GM23338 (cell line): ENCODE results near the gene CYP27A1. TPM values are rescaled to one million over a fixed set of nuclear protein-coding genes. Genes with fewer than 3 reads are reported as not detected.

ENCODE experiments used
- ATAC-seq: fragments of 200-7000 bp; cut with Tn5 transposase; 3 replicates; pipeline ENCODE4 v1.9.1; 2020
- DNase-seq: peaks from one replicate; pipeline ENCODE4 v3.0.0-alpha.2; 2015; ENCODE audit warnings: low spot score
- H2AFZ ChIP-seq: fragments of 200-600 bp; sonication (generic); 2 replicates; pipeline ENCODE4 v1.8.0; 2016; ENCODE audit warnings: antibody characterized with exemption, mild to moderate bottlenecking, moderate library complexity
- H3F3A ChIP-seq: fragments of 200-600 bp; sonication (generic); replicated peaks from 2 replicates; pipeline ENCODE4 v1.8.0; 2017; ENCODE audit warnings: antibody characterized with exemption, mixed run types, low read depth
- H3K27ac ChIP-seq: fragments of 200-600 bp; sonication (generic); 2 replicates; pipeline ENCODE4 v1.6.1; 2016; ENCODE audit warnings: low read depth
- H3K27me3 ChIP-seq: fragments of 200-600 bp; sonication (generic); 2 replicates; pipeline ENCODE4 v1.8.0; 2016; ENCODE audit warnings: mild to moderate bottlenecking, mixed run types, moderate library complexity; ENCODE audit not compliant: insufficient read depth
- H3K36me3 ChIP-seq: fragments of 200-600 bp; sonication (generic); 2 replicates; pipeline ENCODE4 v1.8.0; 2016; ENCODE audit warnings: mild to moderate bottlenecking; ENCODE audit not compliant: insufficient read depth
- H3K4me1 ChIP-seq: fragments of 200-600 bp; sonication (generic); 2 replicates; pipeline ENCODE4 v1.8.0; 2016; ENCODE audit warnings: mild to moderate bottlenecking, moderate library complexity; ENCODE audit not compliant: insufficient read depth
- H3K4me2 ChIP-seq: fragments of 200-600 bp; sonication (generic); 2 replicates; pipeline ENCODE4 v1.7.1; 2017; ENCODE audit warnings: mixed run types
- H3K4me3 ChIP-seq: fragments of 200-600 bp; sonication (generic); 2 replicates; pipeline ENCODE4 v1.6.1; 2016; ENCODE audit warnings: mixed run types
- H3K79me2 ChIP-seq: fragments of 200-600 bp; sonication (generic); replicated peaks from 2 replicates; pipeline ENCODE4 v1.8.0; 2017; ENCODE audit warnings: mild to moderate bottlenecking; ENCODE audit not compliant: insufficient read depth
- H3K9me2 ChIP-seq: fragments of 200-600 bp; sonication (generic); 2 replicates; pipeline ENCODE4 v1.8.0; 2017; ENCODE audit not compliant: insufficient read depth
- H4K20me1 ChIP-seq: fragments of 200-600 bp; sonication (generic); replicated peaks from 2 replicates; pipeline ENCODE4 v1.8.0; 2017; ENCODE audit warnings: mild to moderate bottlenecking; ENCODE audit not compliant: insufficient read depth
- H3K27ac Mint-ChIP-seq: 2 replicates; pipeline ENCODE4 v1.8.0; 2020; ENCODE audit warnings: inconsistent platforms, mild to moderate bottlenecking, moderate library complexity, mixed read lengths
- H3K27me3 Mint-ChIP-seq: 3 replicates; pipeline ENCODE4 v1.8.0; 2022; ENCODE audit warnings: low read depth, mild to moderate bottlenecking, moderate library complexity, mixed read lengths, inconsistent platforms; ENCODE audit not compliant: insufficient read depth, poor library complexity
- H3K36me3 Mint-ChIP-seq: 3 replicates; pipeline ENCODE4 v1.8.0; 2021; ENCODE audit warnings: low read depth, mild to moderate bottlenecking, inconsistent platforms, moderate library complexity, mixed read lengths
- H3K4me1 Mint-ChIP-seq: 3 replicates; pipeline ENCODE4 v1.8.0; 2020; ENCODE audit warnings: mild to moderate bottlenecking, inconsistent platforms, mixed read lengths
- H3K4me3 Mint-ChIP-seq: 3 replicates; pipeline ENCODE4 v1.8.0; 2021; ENCODE audit warnings: moderate library complexity, mild to moderate bottlenecking, inconsistent platforms, mixed read lengths
- H3K9me3 Mint-ChIP-seq: 3 replicates; pipeline ENCODE4 v1.8.0; 2020; ENCODE audit warnings: moderate library complexity, mild to moderate bottlenecking, inconsistent platforms, mixed read lengths
- CTCF ChIP-seq, 2 experiments: fragments of 200-600 bp in 1 of 2; sonication (generic) in 1 of 2; conservative IDR thresholded peaks; 2 replicates each; pipeline versions ENCODE4 v1.5.1 to v1.6.1; 2016 to 2017; ENCODE audit warnings: antibody characterized with exemption in 2 of 2, low read depth in 2 of 2, mild to moderate bottlenecking in 2 of 2, moderate library complexity in 1 of 2
- EZH2 ChIP-seq: fragments of 200-600 bp; sonication (generic); IDR thresholded peaks from one replicate; pipeline ENCODE4 v1.8.0; 2017; ENCODE audit warnings: antibody characterized with exemption, mild to moderate bottlenecking, low read depth; ENCODE audit not compliant: unreplicated experiment
- REST ChIP-seq: IDR thresholded peaks from one replicate; pipeline ENCODE4 v1.6.1; 2018; ENCODE audit warnings: antibody characterized with exemption; ENCODE audit not compliant: unreplicated experiment
- ZNF331 ChIP-seq: fragments of 250-450 bp; sonication (Bioruptor Pico); IDR thresholded peaks from 2 replicates; pipeline ENCODE4 v1.5.0; 2020; ENCODE audit warnings: low read depth, mild to moderate bottlenecking, moderate library complexity
- ZNF462 ChIP-seq: fragments of 250-450 bp; sonication (Bioruptor Pico); IDR thresholded peaks from 2 replicates; pipeline ENCODE4 v1.5.0; 2020; ENCODE audit warnings: mild to moderate bottlenecking, moderate library complexity
- polyA plus RNA-seq: library from polyadenylated mRNA; unstranded; fragments of >200 nt; fragmentation: Nextera tagmentation; extraction: Ambion mirVana; gene quantifications from 2 replicates; pipeline ENCODE4 v1.2.1, GENCODE V29; 2016
- total RNA-seq: library from RNA; depleted of rRNA; stranded (reverse); fragments of >200 nt; shearing (Covaris generic); gene quantifications from 2 replicates; pipeline ENCODE4 v1.2.3, GENCODE V29; 2014

CYP27A1 gene
- total and polyA plus RNA-seq, 2 experiments from 2014 or later = 2.2 to 6.9 TPM

GRCh38 chr2:218861645-218862318, 79.8 kb downstream of the CYP27A1 start:
- H3K4me1 ChIP-seq = peaks cover 28% of the 10 kb centered on the region
- Mint-ChIP-seq H3K4me3 (no peak overlapping the region), H3K9me3 (no peaks in the 10 kb centered on the region; the same call in 2 of the 3 replicates), H3K4me1 (peaks cover 36% of the 10 kb centered on the region), H3K36me3 (no peaks in the 10 kb centered on the region), H3K27ac (no peak overlapping the region), H3K27me3 (peaks cover 93% of the 10 kb centered on the region)
- no peak overlapping the region; the same call in 1 of the 2 replicates for H3K4me3 ChIP-seq
- H2AFZ ChIP-seq = no peak overlapping the region
- H3K27ac ChIP-seq = no peak overlapping the region
- H3K4me2 ChIP-seq = peak overlapping the region; percentile 28
- no peak for DNase-seq
- H4K20me1 ChIP-seq = peaks cover 7% of the 10 kb centered on the region
- no peaks in the 10 kb centered on the region for H3K79me2 ChIP-seq
- H3K9me2 ChIP-seq = no peaks in the 10 kb centered on the region
- no peaks in the 10 kb centered on the region; the same call in 1 of the 2 replicates for H3K36me3 ChIP-seq
- ATAC-seq = no peak
- H3K27me3 ChIP-seq = peaks cover 96% of the 10 kb centered on the region
- TF ChIP-seq REST (no peak), EZH2 (peak; percentile 54)
- H3F3A ChIP-seq = 0 out of 2 replicates have a peak, but pooled peaks cover 14% of the 10 kb centered on the region

DNA sequence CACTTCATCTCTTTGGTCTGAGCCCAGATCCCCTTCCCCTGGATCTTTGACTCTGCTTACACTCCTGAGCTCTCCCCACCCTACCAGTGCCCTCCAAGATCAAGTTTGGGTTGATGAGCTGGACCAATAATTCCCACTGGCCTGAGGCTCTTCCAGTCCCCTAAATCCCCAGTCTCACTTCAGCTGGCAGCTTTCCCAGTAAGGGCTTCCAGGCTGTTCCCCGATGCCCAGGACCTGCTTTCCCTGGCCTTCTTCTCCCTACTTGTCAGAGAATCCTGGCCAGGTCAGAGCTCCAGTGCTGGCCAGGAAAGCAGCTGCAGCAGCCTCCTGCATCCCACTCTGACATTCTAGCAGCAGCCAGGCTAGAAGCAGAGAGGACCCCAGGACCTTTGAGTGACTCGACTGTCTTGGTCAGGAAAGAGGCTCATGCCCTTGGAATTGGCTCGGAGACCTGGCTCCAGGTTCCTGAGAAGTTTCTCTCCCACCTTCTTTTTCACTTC, 81.1 kb downstream of the CYP27A1 start:
- Histone ChIP-seq H3K4me2 (no peak overlapping the region), H3K4me3 (no peak overlapping the region), H3K27me3 (peaks cover 96% of the 10 kb centered on the region), H3K36me3 (no peaks in the 10 kb centered on the region; the same call in 1 of the 2 replicates), H2AFZ (no peak overlapping the region), H3K79me2 (no peaks in the 10 kb centered on the region), H3K27ac (no peak overlapping the region), H3F3A (0 out of 2 replicates have a peak, but pooled peaks cover 14% of the 10 kb centered on the region), H3K4me1 (peaks cover 19% of the 10 kb centered on the region), H3K9me2 (no peaks in the 10 kb centered on the region), H4K20me1 (peaks cover 5% of the 10 kb centered on the region)
- Mint-ChIP-seq H3K36me3 (no peaks in the 10 kb centered on the region), H3K9me3 (no peaks in the 10 kb centered on the region; the same call in 2 of the 3 replicates), H3K27ac (no peak overlapping the region), H3K4me1 (peaks cover 28% of the 10 kb centered on the region), H3K27me3 (peaks cover 93% of the 10 kb centered on the region), H3K4me3 (no peak overlapping the region)
- TF ChIP-seq ZNF331 (CRISPR knock-in tag) (no peak), CTCF (conservative IDR thresholded peaks at IDR 0.05; ENCODE audit: low read depth in 2 of 2) (no peak), ZNF462 (CRISPR knock-in tag) (no peak)
- no peak for DNase-seq
- ATAC-seq = no peak
